ENCODE results near the gene EPX. TPM values are rescaled to one million over a fixed set of nuclear protein-coding genes. Genes with fewer than 3 reads are reported as not detected.

Gene EPX
- total and polyA plus RNA-seq, 2 experiments from 2014 or later: not detected

DNA sequence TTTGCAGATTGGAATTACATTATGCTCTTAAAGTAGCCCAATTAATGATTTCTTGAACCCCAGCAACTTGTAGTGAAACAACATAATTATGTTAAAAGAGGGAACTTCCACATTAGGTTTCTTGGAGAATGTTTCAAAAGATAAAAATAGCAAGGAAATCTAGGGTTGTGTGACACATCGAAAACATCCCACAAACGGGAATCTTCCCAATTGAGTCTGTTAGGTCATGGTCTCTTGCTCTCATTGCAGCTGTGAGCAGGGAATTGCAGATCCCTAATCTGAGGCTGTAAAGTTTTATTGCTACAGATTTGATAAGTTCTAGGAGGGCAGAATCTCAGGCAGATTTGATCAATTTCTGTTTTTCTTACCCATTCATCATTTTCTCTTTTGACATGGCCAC lies 39.1 kb downstream of the EPX start:
- Histone ChIP-seq H3K9me3 (ENCODE audit: low read depth) (no peaks in the 10 kb centered on the region), H3K36me3 (replicated peaks; ENCODE audit: insufficient read depth, low read depth) (no peaks in the 10 kb centered on the region), H3K27me3 (peaks cover 23% of the 10 kb centered on the region), H3K79me2 (no peaks in the 10 kb centered on the region), H2AFZ (no peak overlapping the region), H3K9me2 (replicated peaks; ENCODE audit: insufficient read depth) (no peaks in the 10 kb centered on the region), H3K4me1 (ENCODE audit: insufficient read depth) (no peaks in the 10 kb centered on the region), H3K4me2 (no peak overlapping the region), H3K27ac (no peak overlapping the region), H3K4me3 (no peak overlapping the region), H4K20me1 (ENCODE audit: insufficient read depth, poor library complexity, severe bottlenecking) (no peaks in the 10 kb centered on the region)
- DNase-seq (ENCODE audit: low spot score): no peak
- 61% methylated on average over 2 of the region's 2 CpGs for WGBS (ENCODE audit: low lambda C conversion rate, missing lambda C conversion rate)
- no peak for TF ChIP-seq EZH2 (IDR thresholded peaks at IDR 0.05; ENCODE audit: borderline replicate concordance)
- TF ChIP-seq, protein P1, sequence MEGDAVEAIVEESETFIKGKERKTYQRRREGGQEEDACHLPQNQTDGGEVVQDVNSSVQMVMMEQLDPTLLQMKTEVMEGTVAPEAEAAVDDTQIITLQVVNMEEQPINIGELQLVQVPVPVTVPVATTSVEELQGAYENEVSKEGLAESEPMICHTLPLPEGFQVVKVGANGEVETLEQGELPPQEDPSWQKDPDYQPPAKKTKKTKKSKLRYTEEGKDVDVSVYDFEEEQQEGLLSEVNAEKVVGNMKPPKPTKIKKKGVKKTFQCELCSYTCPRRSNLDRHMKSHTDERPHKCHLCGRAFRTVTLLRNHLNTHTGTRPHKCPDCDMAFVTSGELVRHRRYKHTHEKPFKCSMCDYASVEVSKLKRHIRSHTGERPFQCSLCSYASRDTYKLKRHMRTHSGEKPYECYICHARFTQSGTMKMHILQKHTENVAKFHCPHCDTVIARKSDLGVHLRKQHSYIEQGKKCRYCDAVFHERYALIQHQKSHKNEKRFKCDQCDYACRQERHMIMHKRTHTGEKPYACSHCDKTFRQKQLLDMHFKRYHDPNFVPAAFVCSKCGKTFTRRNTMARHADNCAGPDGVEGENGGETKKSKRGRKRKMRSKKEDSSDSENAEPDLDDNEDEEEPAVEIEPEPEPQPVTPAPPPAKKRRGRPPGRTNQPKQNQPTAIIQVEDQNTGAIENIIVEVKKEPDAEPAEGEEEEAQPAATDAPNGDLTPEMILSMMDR (IDR thresholded peaks at IDR 0.05; ENCODE audit: poor library complexity): no peak
- TF ChIP-seq EZH2phosphoT487 (IDR thresholded peaks at IDR 0.05; ENCODE audit: low read depth, severe bottlenecking, unreplicated experiment): no peak

DNA sequence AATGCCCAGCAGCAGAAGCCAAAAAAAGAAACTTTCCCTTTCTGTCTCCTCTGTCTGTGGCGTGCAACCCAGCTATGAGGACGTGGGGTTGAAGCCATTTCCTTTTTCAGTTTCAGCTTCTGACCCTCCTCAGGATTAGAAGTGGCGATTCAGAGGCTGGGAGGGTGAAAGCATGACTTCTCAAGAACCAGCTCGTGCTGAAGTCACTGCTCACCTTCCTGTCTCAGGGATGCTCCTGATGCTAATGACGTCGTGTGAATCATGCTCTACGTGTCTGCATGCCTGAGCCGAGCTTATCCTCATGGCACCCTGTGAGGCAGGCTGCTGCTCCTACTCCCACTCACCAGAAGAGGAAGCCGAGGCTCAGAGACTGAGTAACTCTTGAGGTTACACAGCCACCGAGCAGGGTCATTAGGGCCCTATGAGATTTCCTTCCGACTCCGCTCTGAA lies 40.2 kb downstream of the EPX start:
- Histone ChIP-seq H3K4me2 (no peak overlapping the region), H2AFZ (no peak overlapping the region)
- no peak for TF ChIP-seq EZH2phosphoT487 (IDR thresholded peaks at IDR 0.05; ENCODE audit: low read depth, severe bottlenecking, unreplicated experiment)
- TF ChIP-seq, protein P1 (IDR thresholded peaks at IDR 0.05; ENCODE audit: poor library complexity): no peak
- no peak for TF ChIP-seq EZH2 (IDR thresholded peaks at IDR 0.05; ENCODE audit: borderline replicate concordance)

DNA sequence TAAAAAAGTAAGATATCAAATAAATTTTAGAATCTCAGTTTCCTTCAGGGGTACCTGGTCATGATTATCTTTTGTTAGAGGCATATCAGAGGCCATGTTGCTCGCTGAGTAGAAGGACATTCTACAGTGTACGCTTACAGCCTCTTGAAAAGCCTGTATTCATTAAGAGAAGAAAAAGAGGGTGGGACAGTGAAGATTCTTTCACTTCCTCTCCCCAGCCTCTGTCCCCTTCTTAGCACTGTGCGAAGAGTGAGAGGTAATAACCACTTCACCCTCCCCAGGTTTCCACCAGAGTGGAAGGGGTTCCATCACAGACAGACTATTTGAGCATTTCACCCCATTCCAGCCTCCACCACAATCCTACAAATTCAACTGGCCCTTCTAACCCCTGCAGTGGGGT lies 41.0 kb downstream of the EPX start:
- Histone ChIP-seq H3K27ac (no peak overlapping the region), H3K36me3 (replicated peaks; ENCODE audit: insufficient read depth, low read depth) (no peaks in the 10 kb centered on the region), H3K4me3 (no peak overlapping the region), H3K27me3 (peaks cover 28% of the 10 kb centered on the region), H3K4me1 (ENCODE audit: insufficient read depth) (no peaks in the 10 kb centered on the region), H3K9me3 (ENCODE audit: low read depth) (no peaks in the 10 kb centered on the region), H3K79me2 (no peaks in the 10 kb centered on the region), H2AFZ (no peak overlapping the region), H4K20me1 (ENCODE audit: insufficient read depth, poor library complexity, severe bottlenecking) (no peaks in the 10 kb centered on the region), H3K9me2 (replicated peaks; ENCODE audit: insufficient read depth) (no peaks in the 10 kb centered on the region), H3K4me2 (no peak overlapping the region)
- DNase-seq (ENCODE audit: low spot score): no peak
- WGBS (ENCODE audit: low lambda C conversion rate, missing lambda C conversion rate): 83% methylated on average over 3 of the region's 3 CpGs
- TF ChIP-seq, protein P1 (IDR thresholded peaks at IDR 0.05; ENCODE audit: poor library complexity): no peak
- no peak for TF ChIP-seq EZH2 (IDR thresholded peaks at IDR 0.05; ENCODE audit: borderline replicate concordance)
- TF ChIP-seq EZH2phosphoT487 (IDR thresholded peaks at IDR 0.05; ENCODE audit: low read depth, severe bottlenecking, unreplicated experiment): no peak

More for the DNA sequence above, 40.2 kb downstream of the EPX start:
- H3K9me3 ChIP-seq (ENCODE audit: low read depth): no peaks in the 10 kb centered on the region
- no peaks in the 10 kb centered on the region for H3K79me2 ChIP-seq
- peaks cover 24% of the 10 kb centered on the region for H3K27me3 ChIP-seq
- H4K20me1 ChIP-seq (ENCODE audit: insufficient read depth, poor library complexity, severe bottlenecking): no peaks in the 10 kb centered on the region
- no peaks in the 10 kb centered on the region for H3K36me3 ChIP-seq (replicated peaks; ENCODE audit: insufficient read depth, low read depth)
- no peak for DNase-seq (ENCODE audit: low spot score)
- 59% methylated on average over 12 of the region's 12 CpGs for WGBS (ENCODE audit: low lambda C conversion rate, missing lambda C conversion rate)
- H3K4me1 ChIP-seq (ENCODE audit: insufficient read depth): no peaks in the 10 kb centered on the region
- H3K9me2 ChIP-seq (replicated peaks; ENCODE audit: insufficient read depth): no peaks in the 10 kb centered on the region
- no peak overlapping the region for H3K27ac ChIP-seq
- no peak overlapping the region for H3K4me3 ChIP-seq

DNA sequence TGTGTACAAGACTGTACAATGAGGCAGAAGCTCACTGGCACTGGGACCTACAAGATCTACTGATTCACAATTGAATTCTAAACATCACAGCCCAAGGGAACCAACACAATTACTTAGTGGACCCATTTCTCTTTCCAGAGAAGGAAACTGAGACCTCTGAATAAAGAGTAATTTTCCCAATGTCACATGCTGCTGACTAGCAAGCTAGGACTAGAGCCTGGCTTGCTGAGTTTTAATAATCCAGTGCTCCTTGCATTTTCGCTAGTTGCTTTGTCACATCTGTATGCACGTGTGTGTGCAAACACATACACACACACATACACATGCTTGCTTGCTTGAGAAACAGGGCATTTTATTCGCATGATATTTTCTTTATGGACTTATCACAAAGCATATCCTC lies 42.0 kb downstream of the EPX start:
- Histone ChIP-seq H3K9me3 (ENCODE audit: low read depth) (no peaks in the 10 kb centered on the region), H3K4me3 (no peak overlapping the region), H3K4me1 (ENCODE audit: insufficient read depth) (no peaks in the 10 kb centered on the region), H3K27ac (no peak overlapping the region), H2AFZ (no peak overlapping the region), H4K20me1 (ENCODE audit: insufficient read depth, poor library complexity, severe bottlenecking) (no peaks in the 10 kb centered on the region), H3K79me2 (no peaks in the 10 kb centered on the region), H3K27me3 (peaks cover 30% of the 10 kb centered on the region), H3K4me2 (no peak overlapping the region), H3K36me3 (replicated peaks; ENCODE audit: insufficient read depth, low read depth) (no peaks in the 10 kb centered on the region), H3K9me2 (replicated peaks; ENCODE audit: insufficient read depth) (no peaks in the 10 kb centered on the region)
- DNase-seq (ENCODE audit: low spot score): no peak
- WGBS (ENCODE audit: low lambda C conversion rate, missing lambda C conversion rate): 84% methylated on average over 3 of the region's 3 CpGs
- no peak for TF ChIP-seq EZH2 (IDR thresholded peaks at IDR 0.05; ENCODE audit: borderline replicate concordance)
- TF ChIP-seq EZH2phosphoT487 (IDR thresholded peaks at IDR 0.05; ENCODE audit: low read depth, severe bottlenecking, unreplicated experiment): no peak
- TF ChIP-seq, protein P1 (IDR thresholded peaks at IDR 0.05; ENCODE audit: poor library complexity): no peak

Measured in hepatocyte (in vitro differentiated cells).